ENCODE results near the gene VDR.

- TF ChIP-seq CTCF (IDR thresholded peaks at IDR 0.05) (no peak), EZH2 (IDR thresholded peaks at IDR 0.05) (no peak)
Observed at GRCh38 chr12:47849261-47849660, 55.5 kb downstream of the VDR start.
